ENCODE measurements around the gene TUBB1.
"Not testable (repeated sequence)": the region's sequence is repeated elsewhere in the genome, so short reads cannot be mapped to it uniquely, and the experiment has no call there.

The TUBB1 gene

DNA sequence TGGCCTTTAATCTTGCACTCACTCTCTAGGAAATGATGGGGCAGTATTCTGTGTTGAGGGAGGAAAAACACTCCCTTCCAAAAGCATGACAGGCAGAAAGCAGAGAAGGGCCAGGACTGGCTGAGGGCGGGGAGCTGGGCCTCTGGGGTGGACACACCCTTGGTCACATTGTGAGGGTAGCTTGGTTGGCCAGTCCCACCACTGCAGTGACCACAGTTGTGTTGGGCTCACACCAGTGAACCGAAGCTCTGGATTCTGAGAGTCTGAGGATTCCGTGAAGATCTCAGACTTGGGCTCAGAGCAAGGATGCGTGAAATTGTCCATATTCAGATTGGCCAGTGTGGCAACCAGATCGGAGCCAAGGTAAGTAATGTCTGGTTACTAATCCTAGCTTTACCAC lies at the start of gene TUBB1:
TUBB1 (plus strand) TSS at position 213 of the 400 bp plus-strand sequence; CDS start at position 307, 94 bp downstream.
- DNase-seq = no peak

DNA sequence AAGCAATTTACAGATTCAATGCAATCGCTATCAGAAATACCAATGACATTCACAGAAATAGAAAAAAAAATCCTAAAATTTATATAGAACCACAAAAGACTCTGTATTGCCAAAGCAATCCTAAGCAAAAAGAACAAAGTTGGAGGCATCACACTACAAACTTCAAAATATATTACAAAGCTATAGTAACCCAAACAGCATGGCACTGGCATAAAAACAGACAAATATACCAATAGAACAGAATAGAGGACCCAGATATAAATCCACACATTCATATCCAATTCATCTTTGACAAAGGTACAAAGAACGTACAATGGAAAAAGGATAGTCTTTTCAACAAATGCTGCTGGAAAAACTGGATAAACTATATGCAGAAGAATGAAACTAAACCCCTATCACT lies 49.8 kb upstream of the TUBB1 start:
- DNase-seq = no peak

DNA sequence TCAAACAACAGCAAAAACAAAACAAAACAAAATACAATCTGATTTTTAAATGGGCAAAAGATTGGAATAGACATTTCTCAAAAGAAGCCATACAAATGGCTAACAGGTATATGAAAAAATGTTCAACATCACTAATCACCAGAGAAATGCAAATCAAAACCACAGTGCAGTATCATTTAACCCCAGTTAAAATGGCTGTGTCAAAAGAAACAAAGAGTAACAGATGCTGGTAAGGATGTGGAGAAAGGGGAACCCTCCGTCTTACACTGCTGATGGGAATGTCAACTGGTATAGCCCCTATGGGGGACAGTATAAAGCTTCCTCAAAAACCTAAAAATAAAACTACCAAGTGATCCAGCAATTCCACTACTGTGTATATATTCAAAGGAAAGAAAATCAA lies 49.1 kb upstream of the TUBB1 start:
- no peak for DNase-seq

DNA sequence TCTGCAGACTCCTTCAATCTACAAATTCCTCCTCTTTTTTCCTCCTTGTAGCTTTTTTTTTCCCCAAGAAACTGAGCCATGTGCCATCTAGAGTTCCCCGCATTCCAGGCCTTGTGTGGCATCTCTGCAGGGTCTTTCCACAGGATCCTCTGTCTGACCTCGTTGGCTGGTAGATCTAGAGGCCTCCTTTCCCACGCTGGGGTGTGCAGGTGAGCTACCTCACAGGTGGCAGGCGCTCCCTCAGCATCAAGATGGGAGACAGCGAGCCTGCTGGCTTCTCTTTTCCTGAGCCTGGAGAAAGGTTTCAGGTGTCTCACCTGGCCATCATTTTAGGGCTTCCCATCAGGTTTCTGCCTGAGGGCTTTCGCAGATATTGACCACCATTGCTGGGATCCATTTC lies 47.8 kb upstream of the TUBB1 start:
- DNase-seq = no peak

DNA sequence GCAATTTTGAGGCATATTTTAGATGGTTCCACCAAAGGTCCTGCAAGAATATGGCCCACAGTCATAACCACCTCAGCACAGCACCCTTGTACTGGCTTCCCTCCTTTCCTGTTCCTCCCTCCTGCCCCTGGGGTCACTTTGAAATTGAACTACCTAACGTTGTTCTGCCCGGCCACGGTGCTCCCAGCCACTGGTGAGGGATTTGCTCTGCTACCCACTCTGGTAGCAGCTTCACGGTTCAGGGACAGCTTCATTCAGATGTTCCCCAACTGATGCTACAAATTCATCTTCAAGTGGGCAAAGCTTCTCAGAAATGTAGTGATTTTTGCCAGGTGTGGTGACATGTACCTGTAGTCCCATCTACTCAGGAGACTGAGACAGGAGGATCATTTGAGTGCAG lies 46.0 kb upstream of the TUBB1 start:
- no peak for DNase-seq

DNA sequence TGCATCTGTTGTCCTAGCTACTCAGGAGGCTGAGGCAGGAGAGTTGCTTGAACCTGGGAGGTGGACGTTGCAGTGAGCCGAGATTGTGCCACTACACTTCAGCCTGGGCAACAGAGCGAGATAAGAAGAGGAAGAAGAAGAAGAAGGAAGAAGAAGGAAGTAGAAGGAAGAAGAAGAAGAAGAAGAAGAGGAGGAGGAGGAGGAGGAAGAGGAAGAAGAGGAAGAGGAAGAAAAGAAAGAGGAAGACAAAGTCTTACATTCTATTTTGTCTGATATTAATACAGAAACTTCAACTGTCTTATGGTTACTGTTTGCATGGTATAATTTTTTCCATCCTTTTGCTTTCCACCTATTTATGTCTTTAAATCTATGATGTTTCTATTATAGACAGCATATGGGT lies 45.4 kb upstream of the TUBB1 start:
- DNase-seq = no peak

DNA sequence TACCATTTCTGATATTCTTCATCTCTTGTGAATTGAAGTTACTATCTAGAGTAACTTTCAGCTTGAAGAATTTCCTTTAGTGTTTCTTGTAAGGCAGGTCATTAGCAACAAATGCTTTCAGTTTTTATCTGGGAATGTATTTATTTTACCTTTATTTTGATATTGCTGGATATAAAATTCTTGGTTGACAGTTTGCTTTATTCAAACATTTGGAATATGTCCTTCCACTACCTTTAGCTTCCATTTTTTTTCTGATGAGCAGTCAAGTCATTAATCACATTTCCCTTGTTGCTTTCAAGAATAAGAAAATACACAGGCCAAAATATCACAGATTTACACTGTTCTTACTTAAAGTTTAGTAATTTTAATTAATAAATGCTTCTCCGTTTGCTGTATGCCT lies 43.9 kb upstream of the TUBB1 start:
- DNase-seq = no peak

DNA sequence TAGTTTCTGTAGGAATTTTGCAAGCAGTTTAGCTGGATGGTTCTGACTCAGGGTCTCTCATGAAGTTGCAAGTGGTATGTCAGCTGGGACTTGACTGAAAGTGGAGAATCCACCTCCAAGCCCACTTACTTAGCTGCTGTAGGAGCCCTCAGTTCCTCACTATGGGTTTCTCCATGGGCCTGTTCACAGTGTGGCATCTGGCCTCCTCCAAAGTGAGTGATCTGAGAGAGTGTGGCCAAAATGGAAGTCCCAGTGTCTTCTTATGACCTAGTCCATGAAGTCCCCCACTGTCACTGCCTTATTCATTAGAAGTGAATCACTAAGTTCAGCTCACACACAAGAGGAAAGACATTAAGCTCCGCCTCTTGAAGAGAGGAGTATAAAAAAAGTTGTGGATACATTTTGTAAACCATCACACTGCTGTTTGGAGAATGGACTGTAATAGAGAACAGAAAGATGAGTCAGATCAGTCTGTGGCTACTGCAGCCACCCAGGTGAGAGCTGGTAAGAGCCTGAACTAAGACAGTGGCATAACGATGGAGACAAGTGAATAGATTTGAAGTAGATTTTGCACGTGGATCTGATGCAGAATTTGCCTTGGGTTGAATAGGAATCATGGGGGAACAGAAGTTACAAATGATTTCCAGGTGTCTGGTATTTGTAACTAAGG lies 43.0 kb upstream of the TUBB1 start:
- no peak for DNase-seq

DNA sequence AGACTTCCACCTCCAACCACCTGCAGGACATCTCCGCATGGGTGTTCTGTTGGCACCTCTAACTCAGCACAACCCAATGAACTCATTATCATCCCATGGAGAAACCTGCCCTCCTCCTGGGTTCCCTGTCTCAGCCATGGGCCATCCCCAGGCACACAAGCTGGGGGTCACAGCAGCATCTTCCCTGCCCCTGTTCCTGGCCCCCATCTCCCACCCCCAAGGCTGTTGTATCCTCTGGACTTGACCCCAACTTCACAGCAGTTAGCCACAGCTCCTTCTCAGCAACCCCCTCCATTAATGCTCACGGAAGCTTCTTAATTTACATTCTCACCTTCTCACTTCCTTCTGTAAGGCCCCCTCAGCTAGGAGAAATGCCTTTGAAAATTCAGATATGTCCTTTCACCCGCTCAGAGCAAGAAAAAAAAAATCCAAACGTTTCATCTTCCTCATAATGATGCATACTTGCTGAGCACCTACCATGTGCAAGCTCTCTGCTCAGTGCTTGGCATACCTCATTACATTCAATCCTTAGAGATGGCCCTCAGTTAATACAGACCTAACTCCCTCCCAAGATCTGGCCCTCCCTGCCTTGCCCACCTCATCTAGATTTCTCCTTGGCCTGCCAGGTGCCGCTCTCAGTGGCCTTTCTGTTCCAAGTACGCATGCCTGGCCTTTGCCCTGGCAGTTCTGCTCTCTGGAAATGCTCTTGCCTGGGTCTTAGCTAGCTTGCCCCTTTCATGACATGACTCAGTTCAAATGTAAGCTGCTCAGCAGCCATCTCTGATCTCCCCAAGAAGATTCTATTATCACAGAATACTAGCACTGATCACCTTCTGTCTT lies 40.7 kb upstream of the TUBB1 start:
- DNase-seq = no peak

DNA sequence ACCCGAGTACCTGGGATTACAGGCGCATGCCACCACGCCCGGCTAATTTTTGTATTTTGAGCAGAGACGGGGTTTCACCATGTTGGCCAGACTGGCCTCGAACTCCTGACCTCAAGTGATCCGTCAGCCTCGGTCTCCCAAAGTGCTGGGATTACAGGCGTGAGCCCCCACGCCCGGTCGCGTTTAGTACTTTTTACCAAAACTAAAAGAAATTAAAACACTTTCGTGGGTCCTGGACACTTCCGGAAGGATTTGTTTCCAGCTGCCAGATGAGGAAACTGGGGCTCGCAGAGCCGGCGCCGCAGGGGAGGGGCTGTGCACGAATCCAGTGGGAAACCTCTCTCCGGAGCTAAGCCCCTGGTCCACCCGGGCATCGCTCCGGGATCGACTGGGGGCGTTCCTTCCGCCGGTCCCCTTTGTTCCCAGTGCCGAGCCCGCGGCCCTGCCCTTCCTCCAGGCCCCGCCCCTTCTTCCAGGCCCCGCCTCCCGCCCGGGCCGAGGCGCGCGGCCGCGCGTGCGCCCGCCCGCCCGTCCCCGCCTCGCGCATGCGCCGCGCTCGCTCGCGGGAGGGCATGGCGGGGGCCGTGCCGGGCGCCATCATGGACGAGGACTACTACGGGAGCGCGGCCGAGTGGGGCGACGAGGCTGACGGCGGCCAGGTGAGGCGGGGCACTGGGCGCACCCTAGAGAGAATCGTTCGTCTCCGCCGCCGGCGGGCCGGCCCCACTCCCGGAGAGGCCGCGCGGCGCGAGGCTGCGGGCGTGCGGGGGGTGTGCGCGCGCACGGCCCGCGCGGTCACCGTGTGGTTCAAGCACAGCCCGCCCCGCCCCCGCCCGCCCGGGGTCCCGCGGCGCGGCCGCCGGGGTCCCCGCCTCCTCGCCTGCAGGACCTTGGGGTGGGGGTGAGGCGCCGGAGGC lies 38.3 kb upstream of the TUBB1 start, which contains the start of gene NELFCD:
NELFCD (plus strand) TSS at position 546 of the 917 bp plus-strand sequence; CDS start at position 600, 54 bp downstream.
- DNase-seq = peak; percentile 80

DNA sequence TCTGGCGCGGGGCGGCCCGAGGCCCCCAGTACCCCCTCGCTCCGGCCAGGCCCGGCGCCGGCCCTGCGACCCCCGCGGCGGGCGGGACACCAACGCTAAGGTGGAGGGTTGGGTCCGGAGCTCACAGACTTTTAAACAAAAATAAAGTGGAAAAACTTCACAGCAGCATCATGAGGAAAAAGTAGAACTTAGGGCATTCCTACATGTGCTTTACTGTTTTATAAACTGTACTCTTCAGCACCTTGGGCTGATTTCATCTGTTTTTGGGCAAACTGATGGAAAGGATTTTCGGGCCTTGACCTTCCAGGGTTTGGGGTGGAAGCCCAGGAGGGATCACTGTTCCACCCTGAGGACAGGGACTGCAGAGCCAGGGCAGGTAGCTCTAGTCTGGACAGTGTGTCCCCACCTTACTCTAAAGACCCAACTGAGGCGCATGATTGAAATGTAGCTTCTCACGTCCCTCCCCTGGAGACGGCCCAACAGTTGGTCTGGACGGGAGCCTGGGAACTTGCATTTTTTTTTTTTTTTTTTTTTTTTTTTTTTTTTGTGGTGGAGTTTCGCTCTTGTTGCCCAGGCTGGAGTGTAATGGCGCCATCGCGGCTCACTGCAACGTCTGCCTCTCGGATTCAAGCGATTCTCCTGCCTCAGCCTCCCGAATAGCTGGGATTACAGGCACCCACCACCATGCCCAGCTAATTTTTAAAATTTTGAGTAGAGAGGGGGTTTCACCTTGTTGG lies 37.4 kb upstream of the TUBB1 start:
- no peak for DNase-seq

DNA sequence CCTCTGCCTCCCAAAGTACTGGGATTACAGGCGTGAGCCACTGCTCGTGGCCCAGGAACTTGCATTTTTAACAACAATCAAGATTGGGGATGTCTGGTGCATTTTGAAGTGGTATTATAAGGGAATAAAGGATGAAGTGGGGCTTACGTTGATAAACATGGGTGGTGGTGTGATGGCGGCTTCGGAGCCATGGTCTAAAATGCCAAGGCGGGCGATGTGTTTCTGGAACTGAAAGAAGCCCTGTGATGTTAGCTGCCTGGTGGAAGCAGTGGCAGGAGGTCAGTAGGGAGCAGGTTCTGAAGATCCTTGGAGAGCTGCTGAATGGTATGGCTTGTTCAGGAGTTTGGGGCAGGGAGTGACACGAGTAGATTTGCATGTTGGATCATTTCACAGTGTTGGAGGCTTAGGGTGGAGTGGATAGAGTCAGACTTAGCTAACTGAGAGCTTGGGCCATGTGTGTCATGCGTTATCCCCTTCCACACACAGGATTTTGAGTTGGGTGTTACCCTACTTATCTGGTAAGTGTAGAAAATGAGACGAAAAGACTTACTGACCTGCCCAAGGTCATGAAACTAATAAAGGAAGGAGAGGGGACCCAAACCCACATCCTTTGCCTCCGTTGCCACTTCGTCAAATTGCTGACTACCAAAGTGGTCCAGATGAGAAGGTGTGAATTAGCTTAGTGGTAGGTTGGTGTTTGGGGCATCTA lies 36.7 kb upstream of the TUBB1 start:
- DNase-seq = no peak

DNA sequence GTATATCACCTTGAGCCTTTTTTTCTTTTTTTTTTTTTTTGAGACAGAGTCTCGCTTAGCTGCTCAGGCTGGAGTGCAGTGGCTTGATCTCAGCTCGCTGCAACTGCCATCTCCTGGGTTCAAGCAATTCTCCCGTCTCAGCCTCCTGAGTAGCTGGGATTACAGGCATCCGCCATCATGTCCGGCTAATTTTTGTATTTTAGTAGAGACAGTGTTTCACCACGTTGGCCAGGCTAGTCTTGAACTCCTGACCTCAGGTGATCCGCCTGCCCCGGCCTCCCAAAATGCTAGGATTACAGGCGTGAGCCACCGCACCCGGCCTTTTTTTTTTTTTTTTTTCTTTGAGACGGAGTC lies 36.1 kb upstream of the TUBB1 start:
- DNase-seq = not testable (repeated sequence)

DNA sequence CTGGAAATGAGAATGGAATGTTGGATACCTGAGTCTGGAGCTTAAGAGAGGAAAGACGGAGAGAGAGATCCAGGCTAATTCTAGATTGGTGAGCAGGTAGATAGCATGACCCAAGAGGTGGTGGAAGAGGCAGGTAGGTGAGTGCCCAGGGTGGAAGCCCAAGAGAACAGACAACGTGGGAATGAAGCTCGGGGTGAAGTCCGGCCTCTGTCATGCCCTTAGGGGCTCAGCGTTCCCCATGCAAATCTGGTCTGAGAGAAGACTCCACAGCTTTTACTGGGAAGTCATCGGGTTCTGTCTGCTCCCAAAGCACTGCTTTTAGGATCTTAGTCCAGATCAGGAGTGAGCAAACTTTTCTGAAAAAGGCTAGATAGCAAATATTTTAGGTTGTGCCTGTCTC lies 34.5 kb upstream of the TUBB1 start:
- no peak for DNase-seq

DNA sequence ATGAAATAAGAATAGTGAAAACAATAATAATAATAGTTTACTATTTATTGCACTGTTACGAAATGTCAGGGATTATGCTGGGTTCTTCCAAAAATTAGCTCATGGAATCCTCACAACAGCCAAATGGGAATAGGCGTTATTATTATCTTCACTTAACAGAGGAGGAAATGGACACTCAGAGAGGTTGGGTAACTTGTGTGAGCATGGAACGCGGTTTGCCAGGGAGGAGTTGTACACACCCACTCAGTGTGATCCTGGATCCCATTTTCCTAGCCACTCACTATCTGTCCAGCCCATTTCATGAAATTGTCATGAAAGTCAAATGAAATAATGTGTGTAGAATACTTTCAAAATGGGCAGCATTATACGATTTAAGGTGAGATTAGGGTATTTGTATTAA lies 33.6 kb upstream of the TUBB1 start:
- DNase-seq = no peak

DNA sequence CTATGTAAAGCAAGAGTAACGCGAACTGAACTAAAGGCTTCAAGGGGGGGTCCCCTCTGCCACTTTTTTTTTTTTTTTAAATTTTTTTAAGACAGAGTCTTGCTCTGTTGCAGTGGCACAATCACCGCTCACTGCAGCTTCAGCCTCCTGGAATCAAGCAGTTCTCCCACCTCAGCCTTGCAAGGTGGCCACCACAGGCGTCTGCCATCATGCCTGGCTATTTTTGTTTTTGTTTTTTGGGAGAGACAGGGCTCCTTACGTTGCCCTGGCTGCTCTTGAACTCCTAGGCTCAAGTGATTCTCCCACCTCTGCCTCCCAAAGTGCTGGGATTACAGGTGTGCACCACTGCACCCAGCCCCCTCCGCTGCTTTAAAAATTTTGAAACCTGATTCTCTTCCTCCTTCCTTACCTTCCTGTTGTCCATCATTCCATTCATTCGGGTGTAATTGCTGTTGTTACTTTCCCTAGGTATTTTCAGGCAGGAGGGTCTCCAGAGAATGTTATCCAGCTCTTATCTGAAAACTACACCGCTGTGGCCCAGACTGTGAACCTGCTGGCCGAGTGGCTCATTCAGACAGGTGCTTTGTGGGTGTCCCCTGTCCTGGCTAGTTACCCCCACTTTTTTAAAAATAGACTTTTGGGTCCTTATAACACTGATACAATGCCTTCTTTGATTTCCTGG lies 32.8 kb upstream of the TUBB1 start:
- no peak for DNase-seq

DNA sequence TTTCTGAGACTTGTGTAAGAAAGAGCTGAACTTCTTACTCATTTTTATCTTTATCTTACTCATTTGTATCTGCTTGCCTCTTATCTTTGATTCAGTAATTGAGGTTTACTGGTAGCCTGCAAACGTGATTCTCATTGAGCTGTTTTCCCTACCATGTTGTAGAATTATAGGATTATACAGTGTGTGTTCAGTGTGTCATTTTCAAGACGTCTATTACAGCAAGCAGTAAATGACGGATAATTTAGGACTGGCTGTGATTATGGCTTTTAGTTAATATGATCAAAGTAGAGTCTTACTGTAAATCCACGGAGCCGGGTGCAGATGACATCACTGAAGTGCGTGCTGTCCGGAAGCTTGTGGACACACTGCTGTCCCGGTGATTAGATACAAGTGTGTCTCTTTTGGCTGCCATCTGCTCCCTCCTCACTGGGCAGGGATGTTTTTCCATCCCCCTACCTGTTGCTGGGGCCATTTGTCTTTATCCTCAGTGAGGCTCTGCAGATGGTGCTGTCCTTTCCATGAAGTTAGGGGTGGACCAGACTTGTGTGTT lies 32.2 kb upstream of the TUBB1 start:
- peak; percentile 87 for DNase-seq

DNA sequence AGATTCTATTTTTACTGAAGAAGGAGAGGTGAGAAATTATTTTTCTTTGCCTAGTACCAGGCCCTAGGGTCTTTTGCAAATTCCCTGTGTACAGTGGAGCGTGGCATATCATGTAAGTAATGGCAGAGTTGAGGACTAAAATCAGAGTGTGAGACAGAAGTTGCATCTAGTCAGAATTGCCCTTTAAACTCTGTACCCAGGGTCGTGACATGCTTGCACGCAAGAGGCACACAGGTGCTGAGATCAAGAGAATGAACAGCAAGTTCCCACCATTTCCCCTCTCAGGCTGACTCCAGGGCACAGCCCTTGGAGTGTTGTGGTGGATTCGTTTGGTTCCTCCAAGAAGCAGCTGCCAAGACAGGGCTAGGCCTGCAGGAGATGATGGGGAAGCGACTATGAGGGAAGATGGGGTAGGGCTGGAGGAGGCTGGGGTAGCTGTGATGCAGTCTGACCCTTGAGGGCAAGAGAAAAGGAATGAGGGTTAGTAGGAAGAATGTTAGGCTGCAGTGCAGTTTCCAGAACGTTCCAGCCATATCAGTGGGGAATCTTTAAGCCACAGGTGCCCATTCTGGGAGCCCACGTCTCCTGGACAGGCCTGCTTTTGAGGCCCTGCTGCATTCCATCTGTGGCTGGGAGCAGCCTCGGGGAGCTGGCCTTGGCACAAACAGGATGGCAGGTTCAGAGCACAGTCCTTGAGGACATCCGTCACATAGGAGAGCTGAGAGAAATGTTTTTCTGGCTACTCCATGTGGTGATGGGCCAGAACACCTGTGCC lies 31.3 kb upstream of the TUBB1 start:
- DNase-seq = no peak

DNA sequence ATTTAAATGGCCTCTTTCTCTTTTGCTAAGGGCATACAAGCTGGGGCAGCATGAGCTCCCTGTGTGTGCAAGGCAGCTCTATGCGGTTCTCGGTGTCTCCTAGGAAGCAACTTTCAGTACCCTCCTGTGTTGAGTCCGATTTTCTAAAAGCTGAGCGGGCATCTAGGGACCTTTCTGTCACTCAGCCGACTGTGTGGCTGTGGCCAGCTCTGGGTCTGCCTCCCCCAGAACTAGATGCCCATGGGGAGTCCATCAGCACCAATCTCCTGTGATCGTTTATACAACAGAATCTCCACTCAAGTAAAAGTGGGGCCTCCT lies 30.7 kb upstream of the TUBB1 start:
- no peak for DNase-seq

DNA sequence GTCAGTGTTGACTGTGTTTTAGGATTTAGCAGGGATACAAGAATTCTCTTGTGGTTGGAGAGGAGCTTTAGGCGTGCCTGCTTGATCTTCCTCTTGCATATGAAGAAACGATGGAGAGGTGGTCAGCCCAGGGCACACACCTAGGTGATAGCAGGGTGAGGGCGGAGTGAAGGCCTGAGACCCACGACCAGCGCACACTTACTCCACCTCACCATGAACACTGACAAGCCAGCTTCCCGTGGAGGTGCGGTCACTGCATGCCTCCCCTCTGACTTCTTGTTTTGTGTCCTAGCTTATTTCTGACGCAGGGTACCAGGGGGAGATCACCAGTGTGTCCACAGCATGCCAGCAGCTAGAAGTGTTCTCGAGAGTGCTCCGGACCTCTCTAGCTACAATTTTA lies 30.0 kb upstream of the TUBB1 start:
- no peak for DNase-seq
